Right ventricle myocardium inferior (tissue), 1 donor: Measurements from ENCODE around the gene CNOT4. TPM values are rescaled to one million over a fixed set of nuclear protein-coding genes. Genes with fewer than 3 reads are reported as not detected.
"Not testable (repeated sequence)": the region's sequence is repeated elsewhere in the genome, so short reads cannot be mapped to it uniquely, and the experiment has no call there.

Experiments
- ATAC-seq: fragments of 200-7000 bp; cut with Tn5 transposase; one replicate; pipeline ENCODE4 v1.9.1; 2020; ENCODE audit warnings: mild to moderate bottlenecking, moderate library complexity
- DNase-seq: peaks from one replicate; pipeline ENCODE4 v3.0.0; 2021; ENCODE audit errors: missing footprints
- intact Hi-C: fragments of 100-400 bp; cut with DNase I; formaldehyde crosslinking; loops from one replicate; pipeline ENCODE4 v1.11.0; 2022
- total RNA-seq: library from RNA; stranded (reverse); fragmentation: NEBNext Ultra II Directional; extraction: Animal tissue kit (Norgen Biotek cat#: 25700); gene quantifications from one replicate; pipeline ENCODE4 v1.2.1, GENCODE V29; 2021
- donor health status: DM: no; HTN: yes; CAD: no; lungs with severe emphysema.

CNOT4 gene
- total RNA-seq, 1 donor from 2014 or later = 26.6 TPM

GRCh38 chr7:135320953-135321352 is 188.9 kb downstream of the CNOT4 start:
- DNase-seq, intact Hi-C loops, ATAC-seq: not testable (repeated sequence)

GRCh38 chr7:135320268-135320667 is 189.6 kb downstream of the CNOT4 start:
- peak; percentile 58 for ATAC-seq
- DNase-seq = peak; percentile 82
- intact Hi-C loops = no loop called here

GRCh38 chr7:135317676-135318325 is 192.1 kb downstream of the CNOT4 start:
- intact Hi-C loops = no loop called here
- ATAC-seq (no peak), DNase-seq (no peak)

- no peak for ATAC-seq
These were observed 193.1 kb downstream of the CNOT4 start for GRCh38 chr7:135316648-135317313.

GRCh38 chr7:135313971-135314370 is 195.9 kb downstream of the CNOT4 start:
- ATAC-seq (no peak), DNase-seq (no peak)
- intact Hi-C loops = no loop called here

More at GRCh38 chr7:135316648-135317313, 193.1 kb downstream of the CNOT4 start:
- DNase-seq = no peak
- intact Hi-C loops = no loop called here

Other genes with a start within 250 kb of the CNOT4 start
- gene NUP205, start 47.8 kb upstream of the CNOT4 start, total RNA-seq = 14.5 TPM
- gene STMP1, start 152.4 kb upstream of the CNOT4 start, total RNA-seq = 27.4 TPM
- not detected for gene SLC13A4, start 218.1 kb upstream of the CNOT4 start, total RNA-seq
- gene FAM180A, start 238.7 kb upstream of the CNOT4 start, total RNA-seq = 6.1 TPM